Type B pancreatic cell (in vitro differentiated cells): ENCODE results near the gene CASKIN1. TPM values are rescaled to one million over a fixed set of nuclear protein-coding genes. Genes with fewer than 3 reads are reported as not detected.

Experiments used
- DNase-seq: peaks from one replicate; pipeline ENCODE4 v3.0.0; 2021; ENCODE audit warnings: mixed read lengths; ENCODE audit not compliant: unreplicated experiment; ENCODE audit errors: extremely low spot score
- H3K27ac Mint-ChIP-seq: 2 replicates; pipeline ENCODE4 v1.8.0; 2021; ENCODE audit warnings: mild to moderate bottlenecking, mixed read lengths
- H3K27me3 Mint-ChIP-seq: 2 replicates; pipeline ENCODE4 v1.8.0; 2021; ENCODE audit warnings: mixed read lengths
- H3K36me3 Mint-ChIP-seq: 2 replicates; pipeline ENCODE4 v1.8.0; 2021; ENCODE audit warnings: mixed read lengths
- H3K4me1 Mint-ChIP-seq: one replicate; pipeline ENCODE4 v1.8.0; 2021; ENCODE audit warnings: mixed read lengths; ENCODE audit not compliant: unreplicated experiment
- H3K4me3 Mint-ChIP-seq: 2 replicates; pipeline ENCODE4 v1.8.0; 2021; ENCODE audit warnings: mild to moderate bottlenecking, mixed read lengths
- H3K9me3 Mint-ChIP-seq: 2 replicates; pipeline ENCODE4 v1.8.0; 2021; ENCODE audit warnings: mixed read lengths
- CTCF ChIP-seq: fragments of 200-600 bp; sonication (generic); conservative IDR thresholded peaks from 2 replicates; pipeline ENCODE4 v1.5.0; 2021; ENCODE audit warnings: antibody characterized with exemption, mild to moderate bottlenecking
- total RNA-seq: library from RNA; stranded (reverse); gene quantifications from 2 replicates; pipeline ENCODE4 v1.2.1, GENCODE V29; 2021; ENCODE audit warnings: low replicate concordance

The CASKIN1 gene
- total RNA-seq, 1 donor from 2014 or later, result 6.3 TPM

DNA sequence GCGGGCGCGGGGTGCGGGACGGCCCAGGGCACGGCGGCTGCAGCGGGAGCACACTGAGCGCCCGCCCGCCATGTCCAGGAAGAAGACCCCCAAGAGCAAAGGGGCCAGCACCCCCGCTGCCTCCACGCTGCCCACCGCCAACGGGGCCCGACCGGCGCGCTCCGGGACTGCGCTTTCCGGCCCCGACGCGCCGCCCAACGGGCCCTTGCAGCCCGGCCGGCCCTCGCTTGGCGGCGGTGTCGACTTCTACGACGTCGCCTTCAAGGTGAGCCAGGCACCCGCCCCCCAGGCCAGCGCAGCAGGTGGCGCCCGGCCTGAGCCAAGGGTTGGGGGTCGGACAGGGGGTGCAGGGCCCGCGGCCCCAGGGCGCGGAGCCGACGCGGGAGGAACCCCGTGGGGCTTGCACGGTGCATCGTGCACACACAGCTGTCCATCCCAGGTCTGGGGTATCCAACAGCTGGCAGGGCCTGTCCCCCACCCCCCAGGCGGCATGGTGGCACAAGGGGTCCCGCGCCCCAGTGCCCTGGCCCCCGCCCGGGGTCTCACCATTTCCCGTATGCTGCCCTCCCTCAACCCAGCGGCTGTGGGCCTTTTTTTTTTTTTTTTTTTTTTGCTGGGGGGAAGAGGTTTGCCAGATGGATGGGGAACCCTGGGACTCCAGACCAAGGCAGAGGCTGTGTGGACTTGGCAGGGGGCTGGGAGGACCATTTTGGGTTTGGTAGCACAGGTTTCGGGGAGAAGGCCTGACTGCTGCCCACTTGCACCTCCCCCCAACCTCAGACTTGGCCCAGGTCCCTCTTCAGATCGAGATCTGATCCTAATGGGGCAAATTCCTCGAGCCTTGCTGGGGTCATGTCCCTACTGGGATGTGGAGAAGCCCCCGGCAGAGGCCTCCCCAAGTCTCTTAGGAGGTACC lies 47.4 kb downstream of the CASKIN1 start:
- no peaks in the 10 kb centered on the region for H3K36me3 Mint-ChIP-seq
- no peaks in the 10 kb centered on the region for H3K27me3 Mint-ChIP-seq
- H3K4me1 Mint-ChIP-seq, result peaks cover 15% of the 10 kb centered on the region
- DNase-seq, result no peak
- H3K27ac Mint-ChIP-seq, result no peak overlapping the region
- TF ChIP-seq CTCF, result peak; percentile 21
- no peaks in the 10 kb centered on the region for H3K9me3 Mint-ChIP-seq
- peak overlapping the region; percentile 65 for H3K4me3 Mint-ChIP-seq

GRCh38 chr16:2147981-2148671 lies 48.3 kb downstream of the CASKIN1 start, which contains the start of gene RAB26:
Gene RAB26 (plus strand): TSS chr16:2148625. CDS start chr16:2148784, 159 bp downstream.
- Mint-ChIP-seq H3K36me3 (no peaks in the 10 kb centered on the region), H3K27me3 (no peaks in the 10 kb centered on the region), H3K4me3 (peak within 1 kb of the TSS; percentile 65), H3K9me3 (no peaks in the 10 kb centered on the region), H3K27ac (no peak within 1 kb of the TSS), H3K4me1 (peaks cover 11% of the 10 kb centered on the region)
- no peak for DNase-seq
- no peak for TF ChIP-seq CTCF

- Mint-ChIP-seq H3K27me3 (no peaks in the 10 kb centered on the region), H3K4me3 (peak overlapping the region; percentile 55), H3K27ac (no peak overlapping the region), H3K4me1 (peaks cover 11% of the 10 kb centered on the region), H3K9me3 (no peaks in the 10 kb centered on the region), H3K36me3 (no peaks in the 10 kb centered on the region)
- no peak for DNase-seq
- no peak for TF ChIP-seq CTCF
Measured at GRCh38 chr16:2147378-2147777, 49.0 kb downstream of the CASKIN1 start.

- H3K4me3 Mint-ChIP-seq, result no peak overlapping the region
- no peaks in the 10 kb centered on the region for H3K9me3 Mint-ChIP-seq
- no peaks in the 10 kb centered on the region for H3K36me3 Mint-ChIP-seq
- H3K27me3 Mint-ChIP-seq, result no peaks in the 10 kb centered on the region
- DNase-seq, result no peak
- peak overlapping the region; percentile 13 for H3K27ac Mint-ChIP-seq
- H3K4me1 Mint-ChIP-seq, result peaks cover 5% of the 10 kb centered on the region
- no peak for TF ChIP-seq CTCF
Measured at GRCh38 chr16:2145843-2146242, 50.6 kb downstream of the CASKIN1 start.

GRCh38 chr16:2143878-2144485 lies 52.4 kb downstream of the CASKIN1 start:
- TF ChIP-seq CTCF, result no peak
- Mint-ChIP-seq H3K4me3 (no peak overlapping the region), H3K27ac (no peak overlapping the region), H3K36me3 (no peaks in the 10 kb centered on the region), H3K4me1 (peaks cover 10% of the 10 kb centered on the region), H3K27me3 (no peaks in the 10 kb centered on the region), H3K9me3 (no peaks in the 10 kb centered on the region)
- DNase-seq, result no peak
